Parietal lobe (tissue), 2 donors: ENCODE results near the gene LRRC56. TPM values are rescaled to one million over a fixed set of nuclear protein-coding genes. Genes with fewer than 3 reads are reported as not detected.

Experiments used
- small RNA-seq: library from RNA; depleted of rRNA; stranded (forward); fragments of <200 nt; gene quantifications from one replicate; pipeline ENCODE3, GENCODE V24; 2014; ENCODE audit warnings: low replicate concordance
- total RNA-seq: library from RNA; depleted of rRNA; stranded (reverse); fragments of >200 nt; gene quantifications from one replicate; pipeline ENCODE4 v1.2.3, GENCODE V29; 2014

LRRC56 gene
- total RNA-seq = 1.9 TPM

DNA sequence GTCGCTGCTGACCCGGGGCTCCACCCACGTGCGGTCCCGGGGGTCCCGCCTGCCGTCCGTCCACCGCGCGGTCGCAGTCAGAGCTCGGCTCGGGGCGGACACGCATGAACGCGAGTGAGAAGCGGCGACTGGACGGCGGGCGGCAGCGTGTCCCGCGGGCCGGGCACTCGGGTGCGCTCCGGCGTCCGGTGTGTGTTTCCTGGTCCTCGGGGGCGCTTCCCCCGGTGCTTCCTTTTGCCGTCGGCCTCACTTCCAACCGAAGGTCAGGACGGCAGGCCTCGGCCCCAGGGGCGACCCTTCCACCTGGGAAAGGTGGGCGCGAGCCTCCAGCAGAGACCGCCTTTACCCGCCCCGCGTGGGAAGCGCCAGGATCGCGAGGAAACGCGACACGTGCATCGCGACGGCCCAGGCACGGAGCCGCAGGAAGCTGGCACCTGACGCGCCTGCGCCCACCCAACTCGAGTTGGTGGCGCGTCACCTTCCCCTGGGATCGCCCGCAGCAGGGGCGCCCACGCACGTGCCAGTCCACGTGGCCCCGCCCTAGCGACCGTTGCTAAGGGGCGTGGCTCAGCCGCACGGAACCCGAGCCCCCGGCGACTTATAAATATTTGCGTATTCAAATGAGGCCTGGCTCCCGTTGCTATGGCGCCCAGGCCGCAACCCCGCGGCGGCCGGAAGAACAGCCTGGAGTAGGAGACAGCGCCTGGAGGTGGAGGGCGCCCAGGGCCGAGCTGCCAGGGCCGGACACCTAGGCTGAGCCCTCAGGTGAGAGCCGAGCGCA lies at the start of gene LRRC56:
Gene LRRC56 (plus strand): TSS at position 687 of the 781 bp plus-strand sequence. CDS start 3,158 bp downstream, outside the sequence.

GRCh38 chr11:506995-507726 lies 30.2 kb upstream of the LRRC56 start, which contains the start of gene RNH1:
RNH1 (minus strand) TSS chr11:507242; CDS start chr11:502162, 5,080 bp downstream.

GRCh38 chr11:535519-536454 lies 1.5 kb upstream of the LRRC56 start, which contains the start of gene HRAS:
HRAS (minus strand) TSS chr11:535576.

DNA sequence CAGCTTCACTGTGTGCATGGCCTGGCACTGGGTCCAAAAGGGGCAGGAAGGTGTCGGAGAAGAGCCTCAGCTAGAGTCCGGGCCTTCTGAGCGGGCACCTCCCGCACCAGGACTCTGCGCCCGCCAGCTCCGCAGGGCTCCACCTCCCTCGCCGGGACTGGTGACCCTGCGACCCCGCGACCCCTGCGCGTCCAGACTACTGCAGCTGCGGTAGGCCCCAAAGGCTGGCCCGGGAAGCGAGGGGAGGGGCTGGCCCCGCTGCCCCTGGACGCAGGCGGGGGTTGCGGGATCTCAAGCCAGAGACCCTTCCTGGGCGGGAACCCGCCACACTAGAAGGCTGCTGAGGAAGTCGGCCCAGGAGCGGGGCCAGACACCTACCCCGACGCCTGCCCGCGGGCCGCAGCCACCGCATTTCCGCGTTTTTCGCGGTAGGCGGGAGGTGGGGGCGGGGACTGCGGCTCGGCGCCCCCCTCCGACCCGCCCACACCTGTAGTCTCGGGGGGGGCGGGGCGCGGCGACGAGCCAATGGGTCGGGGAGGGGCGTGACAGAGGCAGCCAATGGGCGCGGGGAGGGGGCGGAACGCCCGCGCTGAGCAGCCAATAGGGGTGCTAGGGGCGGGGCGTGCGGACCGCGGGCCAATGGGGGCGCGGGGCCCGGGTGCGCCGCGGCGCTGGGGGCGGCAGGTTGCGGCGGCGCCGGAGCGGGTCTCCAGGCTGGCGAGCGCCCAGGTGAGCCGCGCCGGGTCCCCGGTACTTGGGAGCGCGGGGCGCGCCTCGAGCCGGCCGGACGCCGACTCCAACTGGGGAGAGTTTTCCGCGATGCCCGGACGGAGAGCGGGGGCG lies 23.2 kb downstream of the LRRC56 start, which contains the start of the genes LMNTD2 and RASSF7:
Gene LMNTD2 (minus strand): TSS at position 434 of the 843 bp plus-strand sequence. CDS start 22 bp downstream, at position 412.
Gene RASSF7 (plus strand): TSS at position 666 of the 843 bp plus-strand sequence. CDS start 799 bp downstream, outside the sequence.

GRCh38 chr11:575996-576768 lies 38.9 kb downstream of the LRRC56 start, which contains the start of gene PHRF1:
PHRF1 (plus strand) TSS chr11:576470; CDS start chr11:581513, 5,043 bp downstream.

Small RNAs within 50 kb of the gene (small RNA-seq; reads per million reads assigned to genes)
- gene MIR210 = 2.4 reads per million, percentile 82 among the genes with 10 or more reads in this experiment

Other genes starting within 250 kb of the LRRC56 start
- gene PGGHG, start 248.4 kb upstream of the LRRC56 start, total RNA-seq = 2.2 TPM
- gene IFITM5, start 238.0 kb upstream of the LRRC56 start, total RNA-seq = not detected
- gene IFITM2, start 229.7 kb upstream of the LRRC56 start, total RNA-seq = 3.1 TPM
- gene IFITM1, start 223.5 kb upstream of the LRRC56 start, total RNA-seq = 1.3 TPM
- gene IFITM3, start 216.7 kb upstream of the LRRC56 start, total RNA-seq = 4.1 TPM
- 163 TPM for gene B4GALNT4, start 168.0 kb upstream of the LRRC56 start, total RNA-seq
- gene PKP3, start 143.3 kb upstream of the LRRC56 start, total RNA-seq = not detected
- gene SIGIRR, start 122.5 kb upstream of the LRRC56 start, total RNA-seq = 6.6 TPM
- gene ANO9, start 95.5 kb upstream of the LRRC56 start, total RNA-seq = not detected
- 46.3 TPM for gene PTDSS2, start 87.2 kb upstream of the LRRC56 start, total RNA-seq
- gene RNH1, start 30.3 kb upstream of the LRRC56 start, total RNA-seq = 44.4 TPM
- 32.6 TPM for gene HRAS, start 2.0 kb upstream of the LRRC56 start, total RNA-seq
- gene LMNTD2, start 23.2 kb downstream of the LRRC56 start, total RNA-seq = not detected
- gene RASSF7, start 23.4 kb downstream of the LRRC56 start, total RNA-seq = 4.4 TPM
- gene PHRF1, start 38.9 kb downstream of the LRRC56 start, total RNA-seq = 42.6 TPM
- 4.1 TPM for gene IRF7, start 78.4 kb downstream of the LRRC56 start, total RNA-seq
- not detected for gene CDHR5, start 87.4 kb downstream of the LRRC56 start, total RNA-seq
- not detected for gene SCT, start 89.7 kb downstream of the LRRC56 start, total RNA-seq
- gene DRD4, start 99.7 kb downstream of the LRRC56 start, total RNA-seq = 0.31 TPM
- 80.8 TPM for gene DEAF1, start 157.7 kb downstream of the LRRC56 start, total RNA-seq
- 14.7 TPM for gene TMEM80, start 158.3 kb downstream of the LRRC56 start, total RNA-seq
- not detected for gene EPS8L2, start 168.7 kb downstream of the LRRC56 start, total RNA-seq
- 70.1 TPM for gene TALDO1, start 209.9 kb downstream of the LRRC56 start, total RNA-seq
- gene GATD1, start 240.0 kb downstream of the LRRC56 start, total RNA-seq = 37.6 TPM